MG63 (cell line): ENCODE measurements around the gene SNX7. TPM values are rescaled to one million over a fixed set of nuclear protein-coding genes. Genes with fewer than 3 reads are reported as not detected.
A peak's percentile ranks its signal among the peaks of the same experiment; 100 is the strongest.

Source experiments
- DNase-seq: peaks from one replicate; pipeline ENCODE4 v3.0.0-alpha.2; 2020
- H3K27me3 ChIP-seq: fragments of 250-450 bp; sonication (Bioruptor Pico); 2 replicates; pipeline ENCODE4 v1.5.1; 2020; ENCODE audit warnings: mild to moderate bottlenecking, moderate library complexity
- H3K36me3 ChIP-seq: fragments of 250-450 bp; sonication (Bioruptor Pico); 2 replicates; pipeline ENCODE4 v1.5.1; 2020; ENCODE audit warnings: mild to moderate bottlenecking, moderate library complexity
- H3K4me3 ChIP-seq: fragments of 250-450 bp; sonication (Bioruptor Pico); 2 replicates; pipeline ENCODE4 v1.5.1; 2020; ENCODE audit warnings: mild to moderate bottlenecking, moderate library complexity
- H3K9me3 ChIP-seq: fragments of 250-450 bp; sonication (Bioruptor Pico); 2 replicates; pipeline ENCODE4 v1.5.1; 2020; ENCODE audit warnings: mild to moderate bottlenecking, moderate library complexity
- total RNA-seq: library from RNA; depleted of rRNA; stranded (reverse); fragments of >200 nt; shearing (Covaris generic); gene quantifications from 2 replicates; pipeline ENCODE4 v1.2.3, GENCODE V29; 2014; ENCODE audit warnings: low replicate concordance

The SNX7 gene
- total RNA-seq, 1 experiment from 2014 or later = 120 TPM

DNA sequence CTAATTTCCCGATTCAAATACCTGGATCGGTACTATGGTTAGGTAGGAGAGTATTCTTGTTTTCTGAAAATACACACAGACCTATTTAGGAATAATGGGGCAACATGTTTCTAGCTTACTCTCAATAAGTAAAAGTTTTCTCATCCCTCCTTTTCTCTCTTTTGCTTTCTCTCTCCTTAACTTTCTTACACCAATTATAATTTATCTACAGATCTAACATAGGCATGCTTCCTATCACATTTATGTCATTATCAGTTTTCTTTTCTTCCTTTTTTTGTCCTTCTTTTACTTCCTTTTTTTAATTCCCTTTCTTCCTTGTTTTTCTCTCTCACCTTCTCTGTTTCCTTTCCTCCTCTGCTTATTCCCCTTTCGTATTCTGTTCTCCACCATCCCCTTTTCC lies 20.3 kb downstream of the SNX7 start:
- no peaks in the 10 kb centered on the region for H3K9me3 ChIP-seq
- peaks cover 32% of the 10 kb centered on the region for H3K36me3 ChIP-seq
- no peaks in the 10 kb centered on the region for H3K27me3 ChIP-seq
- no peak for DNase-seq
- no peak overlapping the region for H3K4me3 ChIP-seq

- H3K36me3 ChIP-seq = peaks cover 28% of the 10 kb centered on the region
- no peaks in the 10 kb centered on the region for H3K27me3 ChIP-seq
- no peaks in the 10 kb centered on the region for H3K9me3 ChIP-seq
- no peak overlapping the region for H3K4me3 ChIP-seq
- no peak for DNase-seq
These were observed 26.7 kb downstream of the SNX7 start for GRCh38 chr1:98688110-98688739.

DNA sequence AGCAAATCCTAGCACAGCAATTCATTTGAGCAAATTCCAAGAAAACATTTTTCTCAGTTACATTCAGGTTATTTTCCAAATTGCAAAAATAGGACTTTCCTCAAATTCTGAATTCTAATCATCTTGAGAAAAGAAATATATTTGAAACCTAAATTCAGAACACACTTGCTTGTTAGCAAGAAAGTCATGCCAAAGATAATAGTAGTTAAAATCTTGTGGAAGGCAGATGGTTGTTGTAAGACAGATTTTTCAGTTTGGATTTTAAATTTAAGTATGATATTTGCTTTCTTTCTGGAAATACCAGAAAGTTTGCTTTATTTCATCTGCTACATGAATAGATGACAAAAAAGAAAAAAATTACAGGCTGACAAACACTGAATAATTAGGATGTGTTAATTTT lies 29.1 kb downstream of the SNX7 start:
- Histone ChIP-seq H3K27me3 (no peaks in the 10 kb centered on the region), H3K4me3 (no peak overlapping the region), H3K9me3 (no peaks in the 10 kb centered on the region), H3K36me3 (peaks cover 17% of the 10 kb centered on the region)
- DNase-seq = no peak

DNA sequence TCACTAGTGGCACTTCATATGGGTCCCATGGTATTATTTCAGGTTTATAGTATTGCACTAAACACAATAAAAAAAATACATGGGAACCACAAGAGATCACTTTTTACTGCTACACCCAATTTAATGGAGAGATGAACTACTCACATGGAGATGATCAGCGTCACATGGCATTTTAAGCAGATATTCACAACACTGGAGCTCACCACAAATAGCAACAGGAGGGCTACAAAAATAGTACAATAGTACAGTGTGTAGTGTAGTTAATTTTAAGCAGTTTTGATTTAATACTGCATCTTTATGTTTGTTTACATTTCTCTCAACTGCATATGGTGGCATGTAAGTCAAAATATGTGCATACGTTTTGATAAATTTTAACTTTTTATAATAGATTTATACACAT lies 31.0 kb downstream of the SNX7 start:
- Histone ChIP-seq H3K27me3 (no peaks in the 10 kb centered on the region), H3K4me3 (no peak overlapping the region), H3K36me3 (peaks cover 15% of the 10 kb centered on the region), H3K9me3 (no peaks in the 10 kb centered on the region)
- DNase-seq = no peak

GRCh38 chr1:98693385-98693784 lies 31.9 kb downstream of the SNX7 start:
- Histone ChIP-seq H3K4me3 (no peak overlapping the region), H3K9me3 (no peaks in the 10 kb centered on the region), H3K27me3 (no peaks in the 10 kb centered on the region), H3K36me3 (peaks cover 12% of the 10 kb centered on the region)
- no peak for DNase-seq

DNA sequence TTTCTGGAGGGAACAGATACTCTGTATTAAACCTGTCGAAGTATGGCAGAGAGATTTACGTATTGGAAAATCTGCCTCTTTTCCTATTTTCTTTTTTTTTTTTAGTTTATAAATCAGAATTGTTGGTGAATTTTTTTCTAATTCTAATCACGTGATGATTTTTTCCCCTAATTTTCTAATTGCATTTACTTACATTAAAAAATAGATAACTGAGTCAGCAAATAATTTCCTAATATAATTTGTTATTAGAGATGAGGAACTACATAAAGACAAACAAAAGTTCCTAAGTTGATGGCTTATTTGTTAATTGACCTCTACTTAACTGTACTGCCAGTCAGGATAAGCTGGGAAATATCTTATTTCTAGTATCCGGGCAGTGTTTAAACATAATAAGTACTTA lies 34.6 kb downstream of the SNX7 start:
- no peak for DNase-seq
- peaks cover 16% of the 10 kb centered on the region for H3K36me3 ChIP-seq
- no peak overlapping the region for H3K4me3 ChIP-seq
- H3K9me3 ChIP-seq = no peaks in the 10 kb centered on the region
- H3K27me3 ChIP-seq = no peaks in the 10 kb centered on the region

DNA sequence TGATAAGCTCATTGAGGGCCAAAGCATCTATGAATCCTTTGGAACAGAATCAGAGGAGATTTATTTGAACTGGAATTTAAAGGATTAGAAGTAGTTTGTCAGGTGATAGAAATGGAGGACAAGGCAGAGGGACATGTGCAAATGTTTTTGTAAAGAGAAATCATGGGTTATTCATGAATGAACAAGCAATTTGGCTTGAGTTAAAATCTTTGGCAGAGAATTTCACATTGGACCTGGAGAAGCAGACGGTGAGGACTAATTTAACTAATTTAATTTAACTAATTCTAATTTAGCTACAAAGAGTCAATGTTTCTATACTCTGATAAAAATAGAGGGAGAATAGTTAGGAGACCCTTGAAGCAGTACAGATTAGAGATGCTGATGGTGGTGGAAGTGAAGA lies 36.3 kb downstream of the SNX7 start:
- no peak overlapping the region for H3K4me3 ChIP-seq
- H3K36me3 ChIP-seq = peaks cover 18% of the 10 kb centered on the region
- no peaks in the 10 kb centered on the region for H3K9me3 ChIP-seq
- no peak for DNase-seq
- H3K27me3 ChIP-seq = no peaks in the 10 kb centered on the region

DNA sequence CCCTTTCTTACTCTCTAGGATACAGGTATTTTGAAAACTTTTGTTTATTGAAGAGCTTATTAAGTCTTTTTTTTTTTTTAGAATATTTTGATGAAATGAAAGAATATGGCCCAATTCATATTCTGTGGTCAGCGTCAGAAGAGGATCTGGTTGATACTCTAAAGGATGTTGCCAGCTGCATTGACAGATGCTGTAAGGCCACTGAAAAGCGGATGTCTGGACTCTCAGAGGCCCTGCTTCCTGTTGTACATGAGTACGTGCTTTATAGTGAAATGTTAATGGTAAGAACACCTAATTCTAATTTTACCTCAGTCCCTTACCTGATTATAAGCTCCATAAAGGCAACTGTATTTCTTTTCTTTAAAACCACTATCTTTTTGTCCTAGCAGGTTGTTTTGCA lies 37.1 kb downstream of the SNX7 start:
- Histone ChIP-seq H3K27me3 (no peaks in the 10 kb centered on the region), H3K4me3 (no peak overlapping the region), H3K36me3 (peaks cover 18% of the 10 kb centered on the region), H3K9me3 (no peaks in the 10 kb centered on the region)
- DNase-seq = no peak

DNA sequence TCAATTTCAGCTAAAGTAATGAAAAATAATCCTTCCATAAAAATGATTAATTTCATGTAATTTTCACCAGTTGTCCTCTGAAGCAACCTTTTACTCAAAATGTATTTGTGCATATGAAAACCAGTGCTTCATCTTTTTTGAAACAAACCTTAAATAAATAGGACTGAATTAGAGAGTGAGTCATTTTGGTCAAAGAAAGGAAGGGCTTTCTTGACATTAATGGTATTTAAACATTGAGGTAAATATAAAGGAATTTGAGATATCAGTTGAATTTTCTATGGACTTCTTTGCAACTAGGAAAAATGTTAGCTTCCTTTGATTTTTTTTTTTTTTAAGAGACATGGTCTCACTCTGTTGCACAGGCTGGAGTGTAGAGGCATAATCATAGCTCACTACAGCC lies 38.7 kb downstream of the SNX7 start:
- Histone ChIP-seq H3K36me3 (peaks cover 22% of the 10 kb centered on the region), H3K9me3 (no peaks in the 10 kb centered on the region), H3K27me3 (no peaks in the 10 kb centered on the region), H3K4me3 (no peak overlapping the region)
- DNase-seq = no peak

DNA sequence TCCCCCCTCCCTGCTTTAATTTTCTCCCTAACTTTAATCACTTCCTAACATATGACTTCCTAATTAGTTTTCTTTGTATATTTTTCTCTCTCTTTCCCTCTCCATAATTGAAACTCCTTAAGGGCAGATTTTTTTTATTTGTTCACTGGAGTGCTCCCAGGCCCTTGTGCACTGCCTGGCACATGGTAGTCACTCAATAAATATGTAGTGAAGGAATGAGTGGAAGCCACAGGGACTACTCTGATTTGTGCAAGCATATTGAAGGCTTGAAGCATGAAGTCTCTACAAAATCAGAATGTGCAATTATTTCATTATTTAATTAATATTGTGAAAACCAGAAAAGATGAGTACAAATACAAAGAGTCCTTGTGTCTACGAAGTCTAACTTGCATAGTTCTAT lies 41.5 kb downstream of the SNX7 start:
- H3K27me3 ChIP-seq = no peaks in the 10 kb centered on the region
- no peaks in the 10 kb centered on the region for H3K9me3 ChIP-seq

GRCh38 chr1:98704474-98704873 lies 43.0 kb downstream of the SNX7 start:
- H3K4me3 ChIP-seq = no peak overlapping the region

More for the DNA sequence above, 41.5 kb downstream of the SNX7 start:
- Histone ChIP-seq H3K4me3 (no peak overlapping the region), H3K36me3 (peaks cover 18% of the 10 kb centered on the region)
- DNase-seq = peak; percentile 3

GRCh38 chr1:98704971-98705370 lies 43.5 kb downstream of the SNX7 start:
- no peaks in the 10 kb centered on the region for H3K9me3 ChIP-seq
- no peak for DNase-seq
- H3K27me3 ChIP-seq = no peaks in the 10 kb centered on the region
- no peak overlapping the region for H3K4me3 ChIP-seq
- H3K36me3 ChIP-seq = peaks cover 17% of the 10 kb centered on the region

More at GRCh38 chr1:98704474-98704873, 43.0 kb downstream of the SNX7 start:
- peaks cover 14% of the 10 kb centered on the region for H3K36me3 ChIP-seq
- H3K27me3 ChIP-seq = no peaks in the 10 kb centered on the region
- DNase-seq = no peak
- no peaks in the 10 kb centered on the region for H3K9me3 ChIP-seq

DNA sequence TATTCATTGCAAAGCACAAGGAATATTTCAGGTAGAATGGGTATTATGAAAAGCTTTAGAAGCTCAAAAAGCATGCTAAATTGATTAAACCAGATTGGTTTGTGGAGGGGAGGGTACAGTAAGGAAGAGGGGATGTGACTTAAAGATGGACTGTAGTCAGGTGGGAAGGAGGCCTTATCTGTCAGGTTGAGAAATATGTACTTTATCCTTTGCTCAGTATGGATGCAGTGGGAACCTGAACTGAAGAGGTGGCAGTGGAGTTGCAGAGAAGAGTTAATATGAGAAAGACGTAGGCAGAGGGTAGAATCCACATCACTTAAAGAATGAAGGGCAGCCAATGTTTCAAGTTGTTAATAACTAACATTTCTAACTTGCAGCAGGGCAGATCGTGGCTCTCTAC lies 44.1 kb downstream of the SNX7 start:
- Histone ChIP-seq H3K27me3 (no peaks in the 10 kb centered on the region), H3K9me3 (no peaks in the 10 kb centered on the region), H3K36me3 (peaks cover 22% of the 10 kb centered on the region), H3K4me3 (no peak overlapping the region)
- no peak for DNase-seq

DNA sequence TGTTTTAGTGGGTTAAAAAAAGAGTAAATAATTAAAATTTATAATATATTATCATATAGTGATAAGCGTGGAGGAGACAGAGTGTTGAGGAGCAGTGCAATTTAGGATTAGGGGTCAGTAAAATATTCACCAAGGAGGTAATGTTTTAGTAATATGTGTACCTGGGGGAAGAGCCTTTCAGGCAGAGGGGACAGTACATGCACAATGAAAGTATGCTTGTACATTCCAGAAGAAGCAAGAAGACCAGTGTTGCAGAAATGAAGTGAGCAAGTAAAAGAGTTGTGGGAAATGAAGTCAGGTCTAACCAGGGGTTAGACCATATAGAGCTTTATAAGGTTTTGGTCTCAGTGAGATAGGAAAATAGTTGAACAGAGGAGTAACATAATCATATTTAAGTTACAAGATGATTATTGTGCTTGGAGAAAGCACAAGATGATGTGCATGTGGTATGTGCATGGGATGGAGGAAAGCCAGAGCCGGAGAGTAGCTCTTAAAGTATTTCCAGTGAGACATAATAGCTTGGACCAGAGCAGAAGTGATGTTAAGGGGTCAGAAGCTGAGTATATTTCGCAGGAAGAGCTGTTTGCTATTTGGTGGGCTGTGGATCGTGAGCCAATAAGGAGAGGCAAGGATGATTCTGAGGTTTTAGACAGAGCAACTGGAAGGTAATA lies 44.8 kb downstream of the SNX7 start:
- Histone ChIP-seq H3K36me3 (peaks cover 22% of the 10 kb centered on the region), H3K27me3 (no peaks in the 10 kb centered on the region), H3K9me3 (no peaks in the 10 kb centered on the region), H3K4me3 (no peak overlapping the region)
- DNase-seq = peak; percentile 24

DNA sequence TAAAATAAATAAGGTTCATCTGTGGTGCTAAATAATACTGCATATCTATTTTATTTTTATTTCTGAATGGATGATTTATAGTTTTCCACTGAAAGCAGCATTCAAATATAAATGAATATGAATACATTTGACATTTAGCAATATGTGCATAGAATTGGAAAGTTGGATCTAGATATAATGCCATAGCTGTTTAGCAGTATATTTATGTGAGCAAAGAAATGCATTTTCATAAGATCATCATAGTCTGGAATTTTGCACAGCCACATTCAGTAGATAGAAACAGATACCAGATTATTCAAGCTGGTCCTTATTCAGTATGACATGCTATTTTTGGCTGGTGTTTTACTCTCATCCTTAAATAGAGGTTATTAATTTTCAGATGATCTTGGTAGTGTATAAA lies 46.0 kb downstream of the SNX7 start:
- DNase-seq = no peak
- Histone ChIP-seq H3K4me3 (no peak overlapping the region), H3K36me3 (peaks cover 33% of the 10 kb centered on the region), H3K27me3 (no peaks in the 10 kb centered on the region), H3K9me3 (no peaks in the 10 kb centered on the region)

GRCh38 chr1:98709906-98710305 lies 48.4 kb downstream of the SNX7 start:
- no peaks in the 10 kb centered on the region for H3K9me3 ChIP-seq
- no peaks in the 10 kb centered on the region for H3K27me3 ChIP-seq
- no peak overlapping the region for H3K4me3 ChIP-seq
- H3K36me3 ChIP-seq = peaks cover 39% of the 10 kb centered on the region
- no peak for DNase-seq

DNA sequence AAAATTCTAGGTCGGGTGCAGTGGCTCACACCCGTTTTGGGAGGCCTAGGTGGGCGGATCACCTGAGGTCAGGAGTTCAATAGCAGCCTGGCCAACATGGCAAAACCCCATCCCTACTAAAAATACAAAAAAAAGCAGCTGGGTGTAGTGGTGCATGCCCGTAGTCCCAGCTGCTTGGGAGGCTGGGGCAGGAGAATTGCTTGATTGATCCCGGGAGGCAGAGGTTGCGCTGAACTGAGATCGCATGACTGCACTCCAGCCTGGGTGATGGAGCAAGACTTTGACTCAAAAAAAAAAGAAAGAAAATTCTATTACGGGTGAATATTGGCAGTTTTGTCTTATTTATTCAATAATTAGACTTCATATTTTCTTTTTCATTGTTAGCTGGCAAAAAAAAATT lies 62.1 kb downstream of the SNX7 start:
- Histone ChIP-seq H3K9me3 (peaks cover 3% of the 10 kb centered on the region; the same call in 1 of the 2 replicates), H3K36me3 (peaks cover 27% of the 10 kb centered on the region)

More for the DNA sequence above, 62.1 kb downstream of the SNX7 start:
- Histone ChIP-seq H3K27me3 (no peaks in the 10 kb centered on the region), H3K4me3 (no peak overlapping the region)
- no peak for DNase-seq
